ENCODE results near the gene TYRO3. TPM values are rescaled to one million over a fixed set of nuclear protein-coding genes. Genes with fewer than 3 reads are reported as not detected.

Gene TYRO3
- total RNA-seq, 1 donor from 2014 or later: 17.3 TPM

DNA sequence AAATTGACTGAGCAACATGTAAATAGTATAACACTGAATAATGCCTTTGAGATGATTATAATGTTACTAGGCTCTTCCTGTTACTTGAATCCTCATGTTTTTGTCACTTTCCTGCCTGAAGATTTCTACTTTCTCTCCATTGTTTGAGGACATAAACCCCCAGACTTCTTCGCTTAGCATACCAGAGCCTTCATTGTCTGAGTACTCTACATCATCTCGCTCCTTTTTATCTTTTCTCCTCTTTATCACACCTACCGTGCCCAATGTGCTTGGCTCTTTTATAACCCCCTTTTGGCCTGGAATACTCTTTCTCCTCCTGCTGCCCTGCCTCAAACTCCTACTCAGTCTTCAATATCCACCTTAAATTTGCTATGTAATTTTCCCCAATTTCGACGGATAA, 70.9 kb downstream of the TYRO3 start:
- no peak for ATAC-seq
- Histone ChIP-seq H3K27me3 (ENCODE audit: low read depth) (no peaks in the 10 kb centered on the region), H3K36me3 (no peaks in the 10 kb centered on the region), H3K4me3 (no peak overlapping the region), H3K4me1 (no peaks in the 10 kb centered on the region), H3K9me3 (no peaks in the 10 kb centered on the region), H3K27ac (no peak overlapping the region)
- DNase-seq: no peak
- intact Hi-C loops (cut with DNase I): no loop called here
- TF ChIP-seq, protein P1, sequence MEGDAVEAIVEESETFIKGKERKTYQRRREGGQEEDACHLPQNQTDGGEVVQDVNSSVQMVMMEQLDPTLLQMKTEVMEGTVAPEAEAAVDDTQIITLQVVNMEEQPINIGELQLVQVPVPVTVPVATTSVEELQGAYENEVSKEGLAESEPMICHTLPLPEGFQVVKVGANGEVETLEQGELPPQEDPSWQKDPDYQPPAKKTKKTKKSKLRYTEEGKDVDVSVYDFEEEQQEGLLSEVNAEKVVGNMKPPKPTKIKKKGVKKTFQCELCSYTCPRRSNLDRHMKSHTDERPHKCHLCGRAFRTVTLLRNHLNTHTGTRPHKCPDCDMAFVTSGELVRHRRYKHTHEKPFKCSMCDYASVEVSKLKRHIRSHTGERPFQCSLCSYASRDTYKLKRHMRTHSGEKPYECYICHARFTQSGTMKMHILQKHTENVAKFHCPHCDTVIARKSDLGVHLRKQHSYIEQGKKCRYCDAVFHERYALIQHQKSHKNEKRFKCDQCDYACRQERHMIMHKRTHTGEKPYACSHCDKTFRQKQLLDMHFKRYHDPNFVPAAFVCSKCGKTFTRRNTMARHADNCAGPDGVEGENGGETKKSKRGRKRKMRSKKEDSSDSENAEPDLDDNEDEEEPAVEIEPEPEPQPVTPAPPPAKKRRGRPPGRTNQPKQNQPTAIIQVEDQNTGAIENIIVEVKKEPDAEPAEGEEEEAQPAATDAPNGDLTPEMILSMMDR (IDR thresholded peaks at IDR 0.05): no peak

DNA sequence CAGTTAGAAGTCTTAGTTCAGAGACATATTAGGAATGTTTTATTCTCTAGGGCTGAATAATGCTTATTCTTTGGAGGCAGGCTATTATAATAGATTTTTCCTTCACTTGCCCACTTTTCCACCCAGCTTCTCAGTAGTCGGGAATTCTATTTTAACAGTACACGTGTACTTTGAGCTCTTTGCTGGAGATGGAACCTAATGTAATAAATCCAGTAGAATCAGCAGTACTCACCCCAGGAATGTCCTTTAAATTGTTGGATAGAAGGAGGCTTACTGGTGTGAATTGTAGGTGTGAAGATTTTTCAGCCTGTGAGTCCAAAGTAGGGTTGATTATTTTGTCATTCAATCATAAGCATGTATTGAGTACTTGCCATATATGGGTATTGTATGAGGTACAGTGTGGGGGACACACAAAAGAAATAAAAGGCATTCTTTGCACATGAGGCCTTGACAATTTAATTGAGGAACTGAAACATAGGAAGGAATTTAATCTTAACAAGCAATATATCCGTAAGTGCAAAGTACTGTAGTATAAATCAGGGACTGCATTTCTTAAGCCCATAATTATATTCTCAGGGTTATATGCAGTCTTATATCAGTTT, 71.7 kb downstream of the TYRO3 start:
- ATAC-seq: no peak
- no peak for DNase-seq
- TF ChIP-seq, protein P1 (IDR thresholded peaks at IDR 0.05): no peak
- intact Hi-C loops (cut with DNase I): no loop called here
- no peak overlapping the region for H3K4me3 ChIP-seq
- no peaks in the 10 kb centered on the region for H3K9me3 ChIP-seq
- no peaks in the 10 kb centered on the region for H3K4me1 ChIP-seq
- H3K36me3 ChIP-seq: no peaks in the 10 kb centered on the region
- H3K27me3 ChIP-seq (ENCODE audit: low read depth): no peaks in the 10 kb centered on the region
- no peak overlapping the region for H3K27ac ChIP-seq

DNA sequence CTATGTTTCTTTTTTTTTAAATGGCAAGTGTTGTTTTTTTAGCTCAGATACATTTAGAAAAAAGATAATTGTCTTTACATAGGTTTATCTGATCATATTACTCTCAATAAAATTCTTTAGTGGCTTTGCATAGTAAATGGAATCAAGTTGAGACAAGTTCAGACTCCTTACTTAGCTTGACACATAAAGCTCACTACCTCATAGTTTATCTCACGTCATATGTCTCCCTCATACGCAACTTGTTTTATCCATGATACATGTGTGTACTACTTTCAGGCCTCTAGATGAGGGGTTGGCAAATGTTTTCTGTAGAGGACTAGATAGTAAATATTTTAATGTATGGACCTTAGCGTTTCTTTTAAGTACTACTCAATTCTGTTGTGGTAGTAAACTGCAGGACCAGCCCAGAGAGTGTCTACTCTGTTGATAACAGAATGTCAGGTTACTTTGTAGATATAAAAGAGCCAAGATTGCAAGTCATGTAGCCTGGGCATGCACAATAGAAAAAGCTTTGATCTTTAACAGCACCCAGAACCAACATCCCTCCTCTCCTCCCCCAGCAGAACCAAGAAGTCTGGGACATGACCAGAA, 73.0 kb downstream of the TYRO3 start:
- TF ChIP-seq, protein P1 (IDR thresholded peaks at IDR 0.05): no peak
- DNase-seq (no peak), ATAC-seq (no peak)
- intact Hi-C loops (cut with DNase I): no loop called here
- H3K9me3 ChIP-seq: no peaks in the 10 kb centered on the region
- H3K36me3 ChIP-seq: no peaks in the 10 kb centered on the region
- H3K4me3 ChIP-seq: no peak overlapping the region
- H3K27ac ChIP-seq: no peak overlapping the region
- H3K4me1 ChIP-seq: no peaks in the 10 kb centered on the region
- no peaks in the 10 kb centered on the region for H3K27me3 ChIP-seq (ENCODE audit: low read depth)

Other genes starting within 250 kb of the TYRO3 start
- gene OIP5, start 226.6 kb upstream of the TYRO3 start, total RNA-seq: 0.62 TPM
- gene NUSAP1, start 226.3 kb upstream of the TYRO3 start, total RNA-seq: 7.0 TPM
- 16.3 TPM for gene NDUFAF1, start 156.7 kb upstream of the TYRO3 start, total RNA-seq
- 27.1 TPM for gene RTF1, start 142.1 kb upstream of the TYRO3 start, total RNA-seq
- 0.32 TPM for gene ITPKA, start 65.3 kb upstream of the TYRO3 start, total RNA-seq
- 25.9 TPM for gene LTK, start 45.4 kb upstream of the TYRO3 start, total RNA-seq
- gene RPAP1, start 15.0 kb upstream of the TYRO3 start, total RNA-seq: 28.5 TPM
- 38.7 TPM for gene MGA, start 101.2 kb downstream of the TYRO3 start, total RNA-seq
- gene MAPKBP1, start 215.3 kb downstream of the TYRO3 start, total RNA-seq: 17.0 TPM